AG09319 (cell line): ENCODE data around the gene P2RX1.
"Not testable (repeated sequence)": the region's sequence is repeated elsewhere in the genome, so short reads cannot be mapped to it uniquely, and the experiment has no call there.

Experiments used
- DNase-seq: peaks from one replicate; pipeline ENCODE4 v3.0.0-alpha.2; 2010; ENCODE audit warnings: low read depth; ENCODE audit errors: extremely low read depth
- TF ChIP-seq, protein P1 (sequence below): IDR thresholded peaks from 2 replicates; pipeline ENCODE4 v1.5.1; 2011; ENCODE audit warnings: low read depth, mild to moderate bottlenecking, inconsistent platforms, low read length, moderate library complexity

P2RX1 gene

GRCh38 chr17:3861761-3862681 lies 54.2 kb downstream of the P2RX1 start:
- no peak for DNase-seq
- TF ChIP-seq, protein P1, sequence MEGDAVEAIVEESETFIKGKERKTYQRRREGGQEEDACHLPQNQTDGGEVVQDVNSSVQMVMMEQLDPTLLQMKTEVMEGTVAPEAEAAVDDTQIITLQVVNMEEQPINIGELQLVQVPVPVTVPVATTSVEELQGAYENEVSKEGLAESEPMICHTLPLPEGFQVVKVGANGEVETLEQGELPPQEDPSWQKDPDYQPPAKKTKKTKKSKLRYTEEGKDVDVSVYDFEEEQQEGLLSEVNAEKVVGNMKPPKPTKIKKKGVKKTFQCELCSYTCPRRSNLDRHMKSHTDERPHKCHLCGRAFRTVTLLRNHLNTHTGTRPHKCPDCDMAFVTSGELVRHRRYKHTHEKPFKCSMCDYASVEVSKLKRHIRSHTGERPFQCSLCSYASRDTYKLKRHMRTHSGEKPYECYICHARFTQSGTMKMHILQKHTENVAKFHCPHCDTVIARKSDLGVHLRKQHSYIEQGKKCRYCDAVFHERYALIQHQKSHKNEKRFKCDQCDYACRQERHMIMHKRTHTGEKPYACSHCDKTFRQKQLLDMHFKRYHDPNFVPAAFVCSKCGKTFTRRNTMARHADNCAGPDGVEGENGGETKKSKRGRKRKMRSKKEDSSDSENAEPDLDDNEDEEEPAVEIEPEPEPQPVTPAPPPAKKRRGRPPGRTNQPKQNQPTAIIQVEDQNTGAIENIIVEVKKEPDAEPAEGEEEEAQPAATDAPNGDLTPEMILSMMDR: no peak

- TF ChIP-seq, protein P1: no peak
Observed at GRCh38 chr17:3860939-3861700, 55.1 kb downstream of the P2RX1 start.

GRCh38 chr17:3859940-3860339 lies 56.3 kb downstream of the P2RX1 start:
- DNase-seq: no peak
- TF ChIP-seq, protein P1: no peak

More at GRCh38 chr17:3860939-3861700, 55.1 kb downstream of the P2RX1 start:
- no peak for DNase-seq

GRCh38 chr17:3857261-3858105 lies 58.8 kb downstream of the P2RX1 start:
- no peak for DNase-seq
- TF ChIP-seq, protein P1: no peak

DNA sequence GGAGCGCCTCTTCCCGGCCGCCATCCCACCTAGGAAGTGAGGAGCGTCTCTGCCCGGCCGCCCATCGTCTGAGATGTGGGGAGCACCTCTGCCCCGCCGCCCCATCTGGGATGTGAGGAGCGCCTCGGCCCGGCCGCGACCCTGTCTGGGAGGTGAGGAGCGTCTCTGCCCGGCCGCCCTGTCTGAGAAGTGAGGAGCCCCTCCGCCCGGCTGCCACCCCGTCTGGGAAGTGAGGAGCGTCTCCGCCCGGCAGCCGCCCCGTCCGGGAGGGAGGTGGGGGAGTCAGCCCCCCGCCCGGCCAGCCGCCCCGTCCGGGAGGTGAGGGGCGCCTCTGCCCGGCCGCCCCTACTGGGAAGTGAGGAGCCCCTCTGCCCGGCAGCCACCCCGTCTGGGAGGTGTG lies 62.1 kb downstream of the P2RX1 start:
- DNase-seq: not testable (repeated sequence)

DNA sequence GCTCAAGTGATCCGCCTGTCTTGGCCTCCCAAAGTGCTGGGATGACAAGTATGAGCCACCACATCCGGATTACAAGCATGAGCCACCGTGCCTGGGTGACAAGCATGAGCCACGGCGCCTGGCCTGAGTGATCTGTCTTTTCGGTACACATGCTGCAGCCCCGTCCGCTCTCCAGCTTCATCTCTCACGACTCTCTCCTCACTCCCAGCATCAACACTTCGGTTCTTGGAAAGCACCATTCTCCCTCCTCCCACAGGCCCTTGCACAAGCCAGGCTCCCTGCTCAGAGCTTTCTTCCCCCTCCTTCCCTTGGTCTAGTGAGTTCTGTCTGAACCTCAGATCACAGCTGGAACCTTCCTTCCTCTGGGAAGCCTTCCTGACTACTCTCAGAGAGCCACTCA lies 63.7 kb downstream of the P2RX1 start:
- no peak for DNase-seq
- TF ChIP-seq, protein P1: no peak

GRCh38 chr17:3851461-3852100 lies 64.7 kb downstream of the P2RX1 start:
- no peak for DNase-seq
- TF ChIP-seq, protein P1: no peak
